ENCODE data around the gene PRDM16. TPM values are rescaled to one million over a fixed set of nuclear protein-coding genes. Genes with fewer than 3 reads are reported as not detected.

Gene PRDM16
- total RNA-seq, 1 experiment from 2014 or later: 0.69 TPM

DNA sequence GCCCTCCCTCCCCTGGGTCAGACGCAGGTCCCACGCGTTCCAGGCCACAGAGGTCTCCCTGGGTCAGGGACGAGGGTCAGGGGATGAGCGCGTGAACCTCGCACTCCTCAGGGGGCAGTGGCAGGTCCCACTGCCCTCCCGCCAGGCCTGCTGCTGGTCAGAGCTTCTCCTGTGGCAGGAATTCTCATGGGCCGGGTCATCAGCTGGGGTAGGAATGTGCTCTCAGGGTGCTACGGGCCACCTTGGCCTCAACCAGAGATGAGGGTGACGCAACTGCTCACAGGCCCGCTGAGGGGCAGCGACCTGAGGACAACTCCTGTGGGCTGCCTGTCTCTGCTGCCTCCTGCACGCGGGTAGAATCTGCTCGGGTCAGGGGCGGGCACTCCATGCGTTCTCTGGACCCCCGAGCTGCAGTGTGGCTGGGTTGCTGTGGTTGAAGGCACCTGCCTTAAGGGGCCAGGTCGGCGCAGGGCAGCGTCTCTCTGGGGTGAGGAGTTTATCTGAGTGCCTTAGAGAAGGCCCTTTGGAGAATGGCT is 128.8 kb downstream of the PRDM16 start:
- DNase-seq: no peak
- Histone ChIP-seq H3K27me3 (ENCODE audit: control insufficient read depth, insufficient read depth, low read length) (no peaks in the 10 kb centered on the region), H3K36me3 (replicated peaks; ENCODE audit: control insufficient read depth, insufficient read depth, low read length) (no peaks in the 10 kb centered on the region), H3K4me3 (ENCODE audit: insufficient read depth, low read depth, low read length) (no peak overlapping the region)

DNA sequence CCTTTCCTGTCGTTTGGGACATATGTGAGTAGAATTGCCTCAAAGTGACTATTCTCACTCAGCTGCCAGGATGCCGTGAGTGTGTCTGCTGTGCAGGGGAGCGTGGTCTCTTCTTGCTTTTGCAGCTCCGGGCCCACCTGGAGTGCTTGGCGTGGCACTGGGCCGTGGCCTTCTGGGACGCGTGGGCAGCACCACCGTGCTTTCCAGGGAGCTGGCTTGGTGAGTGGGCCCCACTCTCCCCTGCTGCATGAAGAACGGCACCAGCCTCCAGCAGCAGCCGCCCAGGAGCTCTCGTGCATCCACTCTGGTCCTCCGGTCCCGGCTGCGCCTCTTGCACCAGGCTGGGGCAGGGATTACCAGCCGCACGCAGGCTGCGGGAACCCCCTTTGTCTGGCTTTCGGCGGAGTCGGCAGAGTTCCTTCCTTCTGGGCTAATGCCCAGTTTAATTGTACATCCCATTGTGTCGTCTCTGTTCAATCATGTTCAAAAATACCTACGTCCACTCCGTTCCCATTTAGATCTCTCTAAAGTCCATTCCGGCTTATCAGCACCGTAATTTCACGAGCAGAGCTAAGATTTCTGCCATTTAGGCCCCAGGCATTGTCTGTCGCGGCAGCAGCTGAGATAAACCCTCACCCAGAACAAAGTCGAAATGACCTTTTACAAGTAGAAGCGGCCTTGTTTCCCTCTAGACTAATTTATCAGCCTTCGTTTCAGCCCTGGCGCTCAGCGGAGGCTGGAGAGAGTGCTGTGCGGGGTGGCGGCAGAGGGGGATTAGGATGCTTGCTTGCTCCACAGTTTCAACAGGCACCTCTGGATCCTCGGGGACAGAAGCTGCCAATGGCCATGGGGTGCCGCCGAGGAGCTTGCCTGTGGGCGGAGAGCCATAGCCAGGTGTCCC is 129.6 kb downstream of the PRDM16 start:
- no peak overlapping the region for H3K4me3 ChIP-seq (ENCODE audit: insufficient read depth, low read depth, low read length)
- H3K36me3 ChIP-seq (replicated peaks; ENCODE audit: control insufficient read depth, insufficient read depth, low read length): no peaks in the 10 kb centered on the region
- H3K27me3 ChIP-seq (ENCODE audit: control insufficient read depth, insufficient read depth, low read length): no peaks in the 10 kb centered on the region
- no peak for DNase-seq

DNA sequence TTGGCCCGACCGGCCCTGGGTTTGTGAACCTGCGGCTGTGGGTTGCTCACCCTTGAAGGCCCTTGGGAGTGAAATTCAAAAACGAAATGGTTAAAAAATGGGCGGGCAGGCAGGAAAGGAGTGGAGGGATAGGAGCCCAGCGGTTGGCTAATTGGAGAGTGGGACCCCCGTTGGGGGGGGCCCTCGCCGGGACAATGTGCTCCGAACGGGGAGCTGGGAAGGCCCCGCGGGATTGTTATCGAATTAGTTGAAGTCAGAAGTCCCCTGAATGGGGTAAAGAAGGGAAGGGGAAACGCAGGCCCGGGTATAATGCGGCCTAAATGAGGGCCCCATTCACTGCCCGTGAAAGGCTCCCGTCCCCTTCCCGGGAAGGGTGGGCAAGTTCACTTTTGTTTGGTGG is 135.7 kb downstream of the PRDM16 start:
- DNase-seq: peak; percentile 86
- Histone ChIP-seq H3K36me3 (replicated peaks; ENCODE audit: control insufficient read depth, insufficient read depth, low read length) (no peaks in the 10 kb centered on the region), H3K4me3 (ENCODE audit: insufficient read depth, low read depth, low read length) (no peak overlapping the region), H3K27me3 (ENCODE audit: control insufficient read depth, insufficient read depth, low read length) (no peaks in the 10 kb centered on the region)

DNA sequence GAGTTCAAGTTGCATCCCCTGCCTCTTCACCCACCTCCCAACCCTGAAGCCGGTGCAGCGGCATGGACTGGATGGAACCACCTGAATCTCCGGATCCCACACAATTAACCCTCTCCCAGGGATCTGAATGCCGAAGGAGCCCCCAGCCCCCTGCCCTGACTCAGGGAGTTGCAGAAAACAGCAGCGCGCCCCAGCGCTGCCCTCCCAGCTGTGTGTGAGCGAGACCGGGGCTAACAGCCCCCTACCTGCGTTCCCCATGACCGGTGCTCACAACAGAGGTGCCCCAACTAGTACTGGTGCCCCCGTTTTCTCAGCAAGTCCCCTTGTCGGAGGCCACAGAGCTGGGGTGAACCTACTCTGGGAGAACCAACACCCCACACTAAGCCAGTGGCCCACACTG is 136.8 kb downstream of the PRDM16 start:
- no peak for DNase-seq
- Histone ChIP-seq H3K4me3 (ENCODE audit: insufficient read depth, low read depth, low read length) (no peak overlapping the region), H3K36me3 (replicated peaks; ENCODE audit: control insufficient read depth, insufficient read depth, low read length) (no peaks in the 10 kb centered on the region), H3K27me3 (ENCODE audit: control insufficient read depth, insufficient read depth, low read length) (no peaks in the 10 kb centered on the region)

DNA sequence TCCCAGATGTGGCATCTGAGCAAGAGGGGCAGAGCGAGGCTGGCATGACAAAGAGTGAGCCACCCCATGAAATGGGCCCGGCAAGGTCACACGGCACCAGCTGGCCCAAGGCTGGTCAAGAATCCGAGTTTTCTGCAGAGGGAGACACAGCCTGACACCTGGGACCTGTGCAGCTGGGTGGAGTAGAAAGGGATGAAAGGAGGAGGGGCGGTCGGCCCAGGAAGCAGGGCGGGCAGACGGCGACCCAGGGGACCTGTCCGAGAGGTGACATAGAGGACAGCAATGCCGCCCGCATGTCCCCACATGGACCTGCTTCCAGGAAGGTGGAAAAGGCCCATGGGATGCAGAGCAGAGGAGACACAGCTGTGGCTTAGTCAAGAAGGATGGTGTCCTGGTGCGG is 137.7 kb downstream of the PRDM16 start:
- no peak for DNase-seq
- Histone ChIP-seq H3K4me3 (ENCODE audit: insufficient read depth, low read depth, low read length) (no peak overlapping the region), H3K36me3 (replicated peaks; ENCODE audit: control insufficient read depth, insufficient read depth, low read length) (no peaks in the 10 kb centered on the region), H3K27me3 (ENCODE audit: control insufficient read depth, insufficient read depth, low read length) (no peaks in the 10 kb centered on the region)

DNA sequence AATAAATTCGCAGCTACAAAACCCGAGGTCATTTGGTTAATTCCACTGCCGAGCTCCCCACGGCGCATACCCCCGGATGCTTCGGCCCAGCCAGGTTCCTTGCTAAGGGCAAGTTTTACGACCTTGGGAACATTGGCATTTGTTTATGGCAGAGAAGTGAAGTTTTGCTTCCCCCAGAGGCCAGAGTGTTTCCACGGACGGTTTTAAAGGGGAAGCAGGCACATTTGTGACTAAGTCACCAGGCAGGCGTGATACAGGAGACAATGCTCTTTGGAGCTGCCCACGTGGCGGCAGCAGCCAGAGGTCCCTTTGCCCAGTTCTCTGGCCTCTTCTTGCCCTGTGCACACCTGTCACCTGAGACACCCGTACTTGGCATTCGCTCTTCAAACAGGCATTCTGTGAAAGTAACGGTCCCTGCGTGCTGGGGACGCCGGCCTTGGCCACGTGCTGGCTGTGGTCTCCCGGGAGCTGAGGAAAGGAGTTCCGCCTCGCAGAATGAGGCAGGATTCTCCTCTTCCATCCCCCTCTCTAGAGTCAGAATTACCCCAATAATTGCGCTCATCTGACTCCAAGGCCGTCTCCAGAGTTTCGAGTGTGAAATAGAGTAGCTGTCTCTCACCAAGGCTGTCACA is 138.3 kb downstream of the PRDM16 start:
- Histone ChIP-seq H3K4me3 (ENCODE audit: insufficient read depth, low read depth, low read length) (no peak overlapping the region), H3K36me3 (replicated peaks; ENCODE audit: control insufficient read depth, insufficient read depth, low read length) (no peaks in the 10 kb centered on the region), H3K27me3 (ENCODE audit: control insufficient read depth, insufficient read depth, low read length) (no peaks in the 10 kb centered on the region)
- no peak for DNase-seq

DNA sequence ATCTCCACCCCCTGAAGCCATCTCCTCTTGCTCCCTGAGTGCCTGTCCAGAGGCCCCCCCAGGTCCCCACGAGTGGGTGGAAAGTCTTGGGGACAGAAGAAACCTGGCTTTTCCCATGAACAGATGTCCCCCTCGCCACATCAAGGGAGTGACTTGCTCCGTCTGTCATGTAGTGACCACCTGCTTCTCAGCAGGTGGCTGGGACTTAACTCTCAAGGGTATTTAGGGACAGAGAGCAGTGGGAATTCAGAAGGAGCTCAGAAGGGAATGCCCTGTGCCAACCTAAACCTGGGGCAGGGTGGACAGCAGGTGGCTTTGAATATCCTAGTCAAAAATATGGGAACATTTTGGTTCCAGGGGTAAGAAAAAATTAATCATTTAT is 139.8 kb downstream of the PRDM16 start:
- no peaks in the 10 kb centered on the region for H3K36me3 ChIP-seq (replicated peaks; ENCODE audit: control insufficient read depth, insufficient read depth, low read length)
- no peaks in the 10 kb centered on the region for H3K27me3 ChIP-seq (ENCODE audit: control insufficient read depth, insufficient read depth, low read length)
- no peak overlapping the region for H3K4me3 ChIP-seq (ENCODE audit: insufficient read depth, low read depth, low read length)
- no peak for DNase-seq

DNA sequence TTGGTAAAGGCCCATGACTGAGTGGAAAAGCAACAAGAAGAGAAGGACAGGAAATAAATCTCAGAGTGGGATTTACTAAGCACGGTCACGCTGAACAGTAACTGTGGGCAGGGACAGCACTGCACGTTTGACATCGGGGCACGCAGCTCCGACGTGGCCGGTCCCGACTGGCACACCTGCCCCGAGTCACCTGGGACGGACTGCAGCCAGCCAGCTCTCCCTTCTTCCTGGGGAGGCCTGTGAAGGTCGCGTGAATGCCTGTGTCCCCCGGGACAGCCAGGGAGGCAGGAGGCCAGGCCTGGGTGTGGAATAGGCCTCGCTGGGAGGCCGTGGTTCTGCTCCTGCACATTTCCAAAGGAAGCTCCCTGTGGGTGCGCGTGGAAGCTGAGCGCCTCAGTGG is 140.2 kb downstream of the PRDM16 start:
- no peak for DNase-seq
- no peaks in the 10 kb centered on the region for H3K27me3 ChIP-seq (ENCODE audit: control insufficient read depth, insufficient read depth, low read length)
- no peaks in the 10 kb centered on the region for H3K36me3 ChIP-seq (replicated peaks; ENCODE audit: control insufficient read depth, insufficient read depth, low read length)
- no peak overlapping the region for H3K4me3 ChIP-seq (ENCODE audit: insufficient read depth, low read depth, low read length)

DNA sequence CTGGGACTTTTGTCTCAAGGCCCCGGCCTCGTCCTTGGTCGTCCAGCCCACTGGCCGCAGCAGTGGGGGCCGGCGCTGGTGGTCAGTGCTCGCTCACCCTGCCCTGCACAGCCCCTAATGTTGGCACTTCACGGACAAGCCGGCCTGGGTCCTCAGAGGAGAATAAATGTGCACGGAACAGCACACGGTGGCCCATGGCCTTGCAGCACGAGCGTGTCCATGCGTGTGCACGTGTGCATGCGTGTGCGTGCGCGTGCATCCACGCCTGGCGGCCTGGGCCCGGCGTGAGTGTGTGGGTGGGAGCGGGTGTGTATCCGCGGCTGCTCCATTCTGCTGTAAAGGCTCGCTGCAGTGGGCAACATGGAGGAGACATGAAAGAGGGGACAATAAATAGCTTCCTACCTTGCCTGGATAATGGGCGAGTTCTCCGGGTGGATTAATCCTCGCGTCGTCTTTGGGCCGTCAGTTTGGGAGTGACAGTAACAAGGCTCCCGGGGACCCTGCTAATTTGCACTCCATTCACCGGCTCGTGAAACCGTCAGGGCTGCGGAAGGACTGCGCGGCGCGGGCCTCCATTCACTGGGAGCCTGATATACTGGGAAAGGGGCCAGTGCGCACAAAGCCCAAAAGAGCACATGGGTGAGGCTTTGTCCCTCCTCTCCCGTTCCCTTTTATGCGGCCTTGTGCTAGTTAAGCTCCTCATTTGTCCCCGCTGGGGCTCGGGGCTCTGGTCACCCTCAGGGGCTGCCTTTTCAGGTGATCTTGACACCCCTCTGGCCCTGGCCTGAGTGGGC is 142.8 kb downstream of the PRDM16 start:
- Histone ChIP-seq H3K27me3 (ENCODE audit: control insufficient read depth, insufficient read depth, low read length) (no peaks in the 10 kb centered on the region), H3K4me3 (ENCODE audit: insufficient read depth, low read depth, low read length) (no peak overlapping the region), H3K36me3 (replicated peaks; ENCODE audit: control insufficient read depth, insufficient read depth, low read length) (no peaks in the 10 kb centered on the region)
- no peak for DNase-seq

DNA sequence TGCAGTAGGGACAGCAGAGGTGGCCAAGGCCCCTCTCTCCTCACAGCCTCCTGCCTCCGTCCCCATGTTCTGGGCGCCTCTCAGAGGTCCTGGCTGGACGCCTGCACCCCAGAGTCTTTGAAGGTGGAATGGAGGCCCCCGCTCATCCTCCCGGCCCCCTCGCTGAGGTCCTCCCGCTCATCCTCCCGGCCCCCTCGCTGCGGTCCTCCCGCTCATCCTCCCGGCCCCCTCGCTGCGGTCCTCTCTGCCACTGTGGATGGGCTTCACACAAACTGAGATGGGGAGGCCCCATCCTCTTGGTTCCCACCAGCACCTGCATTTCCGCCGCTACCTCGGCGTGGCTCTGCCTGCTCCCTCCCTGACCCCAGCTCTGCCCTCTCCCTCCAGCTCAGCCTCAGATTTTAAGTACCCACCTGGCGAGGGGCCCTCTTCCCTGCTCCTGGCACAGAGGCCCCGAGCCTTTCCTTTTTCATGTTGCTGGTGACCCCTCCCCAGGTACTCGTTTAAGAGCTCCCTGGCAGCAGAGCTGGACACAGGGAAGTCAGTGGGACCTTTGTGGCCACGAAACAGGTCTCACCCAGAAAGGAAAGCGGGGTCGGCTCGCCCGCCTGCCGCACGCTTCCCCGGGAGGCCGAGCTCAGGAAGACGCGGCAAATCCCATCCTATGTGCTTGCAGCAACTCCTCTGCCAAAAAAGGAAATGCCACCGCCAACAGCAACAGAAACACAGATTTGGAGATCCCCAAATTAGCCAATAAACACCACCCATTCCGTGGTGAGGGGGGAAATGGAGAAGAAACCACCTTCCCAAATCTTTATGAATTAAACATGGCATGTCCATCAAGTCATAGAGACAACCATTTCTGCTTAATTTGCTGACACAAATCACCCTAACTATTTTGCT is 143.7 kb downstream of the PRDM16 start:
- no peaks in the 10 kb centered on the region for H3K27me3 ChIP-seq (ENCODE audit: control insufficient read depth, insufficient read depth, low read length)
- no peak overlapping the region for H3K4me3 ChIP-seq (ENCODE audit: insufficient read depth, low read depth, low read length)
- no peak for DNase-seq
- no peaks in the 10 kb centered on the region for H3K36me3 ChIP-seq (replicated peaks; ENCODE audit: control insufficient read depth, insufficient read depth, low read length)

DNA sequence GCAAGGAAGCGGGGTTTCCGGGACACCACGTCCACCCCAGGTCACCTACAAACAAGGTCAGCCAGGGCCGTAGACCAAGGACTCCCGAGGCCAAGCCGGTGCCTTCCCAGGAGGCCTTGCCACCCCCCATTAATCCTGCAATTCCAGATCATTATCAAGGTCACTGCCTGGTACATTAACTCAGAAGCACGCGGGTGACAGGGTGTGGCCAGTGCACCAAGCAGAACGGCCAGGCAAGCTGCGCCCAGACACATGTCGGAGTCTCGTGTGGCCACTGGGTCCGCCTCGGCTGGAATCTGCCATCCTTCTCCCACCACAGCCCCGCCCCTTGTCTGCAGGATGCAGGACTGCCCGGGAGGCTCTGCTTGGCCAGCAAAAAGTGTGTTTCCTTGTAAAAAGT is 144.7 kb downstream of the PRDM16 start:
- Histone ChIP-seq H3K27me3 (ENCODE audit: control insufficient read depth, insufficient read depth, low read length) (no peaks in the 10 kb centered on the region), H3K36me3 (replicated peaks; ENCODE audit: control insufficient read depth, insufficient read depth, low read length) (no peaks in the 10 kb centered on the region), H3K4me3 (ENCODE audit: insufficient read depth, low read depth, low read length) (no peak overlapping the region)
- DNase-seq: no peak

DNA sequence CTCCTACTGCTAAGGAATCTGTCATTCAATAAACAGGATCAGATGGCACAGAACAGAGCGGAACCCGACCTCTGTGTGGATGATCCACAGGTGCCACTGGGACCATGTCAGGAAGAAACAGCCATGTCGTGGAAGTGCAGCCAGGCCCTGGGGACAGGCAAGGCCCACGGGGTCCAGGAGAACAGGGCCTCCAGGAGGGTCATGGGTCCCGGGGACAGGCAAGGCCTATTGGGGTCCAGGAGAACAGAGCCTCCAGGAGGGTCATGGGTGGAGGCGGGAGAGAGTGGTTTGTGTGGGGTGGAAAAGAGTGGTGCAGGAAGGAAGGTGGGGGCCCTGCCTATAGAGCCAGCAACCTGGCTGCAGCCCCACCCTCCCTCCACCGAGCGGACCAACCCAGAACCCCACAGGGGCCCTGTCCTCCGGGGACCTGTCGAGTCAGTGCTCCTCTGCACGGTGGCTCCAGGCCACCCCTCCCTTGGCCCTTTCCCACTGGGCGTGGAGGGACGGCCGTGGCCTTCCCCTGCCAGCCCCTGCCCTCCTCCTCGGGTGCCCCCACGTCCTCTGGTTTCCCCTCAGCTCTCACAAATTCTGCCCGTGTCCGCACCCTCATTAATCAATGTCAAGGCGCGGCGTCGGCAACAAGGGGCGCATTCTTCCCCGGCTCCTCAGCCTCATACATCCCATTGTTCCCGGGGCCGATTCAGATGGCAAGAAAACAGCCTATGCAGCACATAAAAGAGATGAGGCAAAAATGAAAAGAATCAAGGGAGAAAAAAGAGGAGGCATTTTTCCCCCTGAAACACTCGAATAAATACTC is 146.4 kb downstream of the PRDM16 start:
- no peak for DNase-seq
- H3K27me3 ChIP-seq (ENCODE audit: control insufficient read depth, insufficient read depth, low read length): no peaks in the 10 kb centered on the region

DNA sequence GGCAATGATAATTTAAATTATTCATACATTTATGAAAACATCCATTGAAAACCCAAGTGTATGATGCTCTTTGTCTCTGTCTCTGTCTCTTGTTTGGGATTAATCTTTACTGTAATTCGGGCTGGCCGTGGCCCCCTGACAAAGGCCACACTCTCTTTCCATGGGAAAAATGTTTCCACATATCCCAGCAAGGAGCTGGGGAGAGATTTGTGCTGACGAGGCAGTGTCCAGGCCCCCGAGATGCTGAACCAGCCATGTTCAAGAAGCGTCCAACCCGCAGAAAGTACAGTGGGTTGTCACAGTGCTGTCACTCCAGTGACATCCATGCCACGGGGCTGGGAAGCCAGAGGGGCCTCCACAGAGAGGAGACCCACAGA is 147.0 kb downstream of the PRDM16 start:
- no peak for DNase-seq
- no peaks in the 10 kb centered on the region for H3K36me3 ChIP-seq (replicated peaks; ENCODE audit: control insufficient read depth, insufficient read depth, low read length)
- no peaks in the 10 kb centered on the region for H3K27me3 ChIP-seq (ENCODE audit: control insufficient read depth, insufficient read depth, low read length)
- H3K4me3 ChIP-seq (ENCODE audit: insufficient read depth, low read depth, low read length): no peak overlapping the region

More for the DNA sequence above, 146.4 kb downstream of the PRDM16 start:
- Histone ChIP-seq H3K36me3 (replicated peaks; ENCODE audit: control insufficient read depth, insufficient read depth, low read length) (no peaks in the 10 kb centered on the region), H3K4me3 (ENCODE audit: insufficient read depth, low read depth, low read length) (no peak overlapping the region)

Measured in H7 (cell line).